PC-3 (cell line): ENCODE results near the gene BEST2.

ENCODE experiments used
- EZH2 ChIP-seq: fragments of 300-600 bp; sonication (generic); IDR thresholded peaks from one replicate; pipeline ENCODE4 v1.6.1; 2017; ENCODE audit warnings: antibody characterized with exemption, mild to moderate bottlenecking, low read length; ENCODE audit not compliant: unreplicated experiment
- EZH2phosphoT487 ChIP-seq: fragments of 300-600 bp; sonication (generic); IDR thresholded peaks from 2 replicates; pipeline ENCODE4 v1.6.1; 2018; ENCODE audit warnings: mild to moderate bottlenecking, antibody characterized with exemption, low read length, borderline replicate concordance
- TF ChIP-seq, protein P1 (sequence below): fragments of 300-600 bp; sonication (generic); conservative IDR thresholded peaks from 2 replicates; pipeline ENCODE4 v1.5.1; 2017; ENCODE audit warnings: antibody characterized with exemption, low read depth, mild to moderate bottlenecking, low read length

DNA sequence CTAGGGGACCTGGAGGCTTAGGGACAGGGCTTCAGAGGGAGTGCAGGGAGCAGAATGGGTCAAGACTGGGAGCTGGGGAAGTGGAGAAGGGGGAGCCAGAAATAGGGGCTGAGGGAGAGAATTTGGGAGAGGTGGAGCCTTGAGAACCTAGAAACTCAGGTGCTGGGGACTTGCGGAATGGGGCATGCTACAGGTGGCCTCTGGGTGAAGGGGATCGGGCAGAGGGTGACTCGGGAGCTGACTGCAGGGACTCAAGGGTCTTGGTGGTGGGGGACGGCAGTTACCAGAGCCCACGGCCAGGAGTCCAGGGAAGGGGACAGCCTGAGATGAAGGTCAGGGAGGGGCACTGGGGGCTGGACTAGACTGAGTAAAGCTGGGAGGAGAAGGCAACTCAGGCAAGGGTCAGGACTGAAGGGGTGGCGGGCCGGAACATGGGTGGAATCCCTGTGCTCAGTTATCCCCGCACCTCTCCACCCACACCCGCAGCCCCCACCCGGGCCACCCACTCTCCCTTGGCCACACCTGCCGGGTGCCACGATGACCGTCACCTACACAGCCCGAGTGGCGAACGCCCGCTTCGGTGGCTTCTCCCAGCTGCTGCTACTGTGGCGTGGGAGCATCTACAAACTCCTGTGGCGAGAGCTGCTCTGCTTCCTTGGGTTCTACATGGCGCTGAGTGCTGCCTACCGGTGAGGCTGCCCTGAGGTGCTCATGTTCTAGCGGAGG is 628 bp downstream of the BEST2 start:
- TF ChIP-seq, protein P1, sequence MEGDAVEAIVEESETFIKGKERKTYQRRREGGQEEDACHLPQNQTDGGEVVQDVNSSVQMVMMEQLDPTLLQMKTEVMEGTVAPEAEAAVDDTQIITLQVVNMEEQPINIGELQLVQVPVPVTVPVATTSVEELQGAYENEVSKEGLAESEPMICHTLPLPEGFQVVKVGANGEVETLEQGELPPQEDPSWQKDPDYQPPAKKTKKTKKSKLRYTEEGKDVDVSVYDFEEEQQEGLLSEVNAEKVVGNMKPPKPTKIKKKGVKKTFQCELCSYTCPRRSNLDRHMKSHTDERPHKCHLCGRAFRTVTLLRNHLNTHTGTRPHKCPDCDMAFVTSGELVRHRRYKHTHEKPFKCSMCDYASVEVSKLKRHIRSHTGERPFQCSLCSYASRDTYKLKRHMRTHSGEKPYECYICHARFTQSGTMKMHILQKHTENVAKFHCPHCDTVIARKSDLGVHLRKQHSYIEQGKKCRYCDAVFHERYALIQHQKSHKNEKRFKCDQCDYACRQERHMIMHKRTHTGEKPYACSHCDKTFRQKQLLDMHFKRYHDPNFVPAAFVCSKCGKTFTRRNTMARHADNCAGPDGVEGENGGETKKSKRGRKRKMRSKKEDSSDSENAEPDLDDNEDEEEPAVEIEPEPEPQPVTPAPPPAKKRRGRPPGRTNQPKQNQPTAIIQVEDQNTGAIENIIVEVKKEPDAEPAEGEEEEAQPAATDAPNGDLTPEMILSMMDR = no peak
- TF ChIP-seq EZH2phosphoT487 (no peak), EZH2 (no peak)
